ENCODE results near the gene GRIK5. TPM values are rescaled to one million over a fixed set of nuclear protein-coding genes. Genes with fewer than 3 reads are reported as not detected.

The GRIK5 gene
- total and polyA plus RNA-seq, 4 donors, result 0.09 to 0.42 (median 0.17) TPM; not detected in 1

DNA sequence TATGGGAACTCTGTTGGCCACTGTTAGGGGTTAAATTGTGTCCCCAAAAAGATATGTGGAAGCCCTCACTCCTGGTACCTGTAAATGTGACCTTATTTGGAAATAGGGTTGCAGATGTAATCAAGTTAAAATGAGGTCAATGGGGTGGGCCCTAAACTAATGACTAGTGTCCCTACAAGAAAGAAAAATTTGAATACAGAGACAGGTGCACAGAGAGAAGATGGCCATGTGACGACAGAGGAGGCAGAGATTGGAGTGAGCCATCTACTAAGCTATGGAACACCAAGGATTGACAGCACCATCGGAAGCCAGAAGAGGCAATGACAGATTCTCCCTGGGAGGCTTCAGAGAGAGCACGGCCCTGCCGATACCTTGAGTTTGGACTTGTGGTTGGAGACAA is 45.7 kb upstream of the GRIK5 start:
- H3K27ac ChIP-seq (ENCODE audit: low read depth in 1 of 2, low read length in 2 of 2), result no peak overlapping the region
- no peak overlapping the region for H3K9ac ChIP-seq (ENCODE audit: low read depth in 1 of 2, low read length in 2 of 2)
- no peaks in the 10 kb centered on the region for H3K36me3 ChIP-seq (ENCODE audit: control insufficient read depth in 4 of 4, insufficient read depth in 3 of 4, low read depth in 1 of 4, low read length in 3 of 4)
- no peak for DNase-seq (ENCODE audit: low spot score)
- H3K27me3 ChIP-seq (ENCODE audit: control insufficient read depth in 4 of 4, insufficient read depth in 4 of 4, low read length in 3 of 4), result no peaks in the 10 kb centered on the region
- 86% methylated on average over 4 of the region's 4 CpGs for WGBS
- H3K4me3 ChIP-seq (ENCODE audit: low read depth in 1 of 3, low read length in 3 of 3), result no peak overlapping the region
- H3K4me1 ChIP-seq (ENCODE audit: control insufficient read depth in 4 of 4, insufficient read depth in 4 of 4, low read length in 3 of 4), result no peaks in the 10 kb centered on the region
- no peaks in the 10 kb centered on the region for H3K9me3 ChIP-seq (ENCODE audit: control insufficient read depth in 4 of 4, low read length in 3 of 4)
- TF ChIP-seq HNF4G (IDR thresholded peaks at IDR 0.05) (no peak), EGR1 (IDR thresholded peaks at IDR 0.05; ENCODE audit: low read depth in 2 of 2) (no peak), RXRA (IDR thresholded peaks at IDR 0.05) (no peak), RAD21 (IDR thresholded peaks at IDR 0.05) (no peak), FOXA2 (IDR thresholded peaks at IDR 0.05) (no peak), SP1 (IDR thresholded peaks at IDR 0.05) (no peak), GABPA (IDR thresholded peaks at IDR 0.05 in 1 of 2, conservative IDR thresholded peaks at IDR 0.05 in 1 of 2) (no peak), ZBTB33 (IDR thresholded peaks at IDR 0.05) (no peak), FOXA1 (IDR thresholded peaks at IDR 0.05) (no peak), REST (IDR thresholded peaks at IDR 0.05) (no peak), JUND (IDR thresholded peaks at IDR 0.05) (no peak), NR2F2 (IDR thresholded peaks at IDR 0.05) (no peak), HNF4A (conservative IDR thresholded peaks at IDR 0.05) (no peak), YY1 (IDR thresholded peaks at IDR 0.05) (no peak), TAF1 (conservative IDR thresholded peaks at IDR 0.05) (no peak)
- TF ChIP-seq, protein P1, sequence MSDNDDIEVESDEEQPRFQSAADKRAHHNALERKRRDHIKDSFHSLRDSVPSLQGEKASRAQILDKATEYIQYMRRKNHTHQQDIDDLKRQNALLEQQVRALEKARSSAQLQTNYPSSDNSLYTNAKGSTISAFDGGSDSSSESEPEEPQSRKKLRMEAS (IDR thresholded peaks at IDR 0.05), result no peak
- TF ChIP-seq, protein P2, sequence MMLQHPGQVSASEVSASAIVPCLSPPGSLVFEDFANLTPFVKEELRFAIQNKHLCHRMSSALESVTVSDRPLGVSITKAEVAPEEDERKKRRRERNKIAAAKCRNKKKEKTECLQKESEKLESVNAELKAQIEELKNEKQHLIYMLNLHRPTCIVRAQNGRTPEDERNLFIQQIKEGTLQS (IDR thresholded peaks at IDR 0.05), result no peak
- TF ChIP-seq, protein P3, sequence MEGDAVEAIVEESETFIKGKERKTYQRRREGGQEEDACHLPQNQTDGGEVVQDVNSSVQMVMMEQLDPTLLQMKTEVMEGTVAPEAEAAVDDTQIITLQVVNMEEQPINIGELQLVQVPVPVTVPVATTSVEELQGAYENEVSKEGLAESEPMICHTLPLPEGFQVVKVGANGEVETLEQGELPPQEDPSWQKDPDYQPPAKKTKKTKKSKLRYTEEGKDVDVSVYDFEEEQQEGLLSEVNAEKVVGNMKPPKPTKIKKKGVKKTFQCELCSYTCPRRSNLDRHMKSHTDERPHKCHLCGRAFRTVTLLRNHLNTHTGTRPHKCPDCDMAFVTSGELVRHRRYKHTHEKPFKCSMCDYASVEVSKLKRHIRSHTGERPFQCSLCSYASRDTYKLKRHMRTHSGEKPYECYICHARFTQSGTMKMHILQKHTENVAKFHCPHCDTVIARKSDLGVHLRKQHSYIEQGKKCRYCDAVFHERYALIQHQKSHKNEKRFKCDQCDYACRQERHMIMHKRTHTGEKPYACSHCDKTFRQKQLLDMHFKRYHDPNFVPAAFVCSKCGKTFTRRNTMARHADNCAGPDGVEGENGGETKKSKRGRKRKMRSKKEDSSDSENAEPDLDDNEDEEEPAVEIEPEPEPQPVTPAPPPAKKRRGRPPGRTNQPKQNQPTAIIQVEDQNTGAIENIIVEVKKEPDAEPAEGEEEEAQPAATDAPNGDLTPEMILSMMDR (IDR thresholded peaks at IDR 0.05; ENCODE audit: low read depth, low read length, missing input control), result no peak

Measured in liver (tissue), 9 donors.